ENCODE measurements around the gene MT1X. TPM values are rescaled to one million over a fixed set of nuclear protein-coding genes. Genes with fewer than 3 reads are reported as not detected.
"Not testable (repeated sequence)": the region's sequence is repeated elsewhere in the genome, so short reads cannot be mapped to it uniquely, and the experiment has no call there.

MT1X gene
- total RNA-seq, 2 donors from 2014 or later: 1.5 to 8.8 TPM

- Histone ChIP-seq H3K36me3 (ENCODE audit: control insufficient read depth, insufficient read depth, low read length) (no peaks in the 10 kb centered on the region), H3K9me3 (ENCODE audit: control insufficient read depth, low read length) (no peaks in the 10 kb centered on the region), H3K4me3 (ENCODE audit: low read length) (no peak overlapping the region), H3K27ac (ENCODE audit: low read depth, low read length) (no peak overlapping the region), H3K27me3 (ENCODE audit: control insufficient read depth, insufficient read depth, low read length, poor library complexity, severe bottlenecking) (no peaks in the 10 kb centered on the region), H3K9ac (ENCODE audit: extremely low read depth, low read length, poor library complexity, severe bottlenecking) (no peak overlapping the region), H3K4me1 (ENCODE audit: control insufficient read depth, insufficient read depth, low read length) (no peaks in the 10 kb centered on the region)
- TF ChIP-seq CTCF (conservative IDR thresholded peaks at IDR 0.05): no peak
- Mint-ChIP-seq H3K27ac (no peak overlapping the region), H3K4me1 (peaks cover 5% of the 10 kb centered on the region), H3K4me3 (no peak overlapping the region), H3K27me3 (ENCODE audit: insufficient read depth) (peaks cover 7% of the 10 kb centered on the region), H3K9me3 (no peaks in the 10 kb centered on the region), H3K36me3 (ENCODE audit: low read depth) (no peaks in the 10 kb centered on the region)
- 94 to 100% methylated on average over 1 to 2 of the region's 2 CpGs for WGBS, 2 experiments (ENCODE audit: insufficient coverage in 1 of 2, insufficient read length in 1 of 2)
- no peak for DNase-seq
These were observed 31.5 kb downstream of the MT1X start for GRCh38 chr16:56713794-56714193.

GRCh38 chr16:56715126-56715525 lies 32.9 kb downstream of the MT1X start:
- no peak overlapping the region for H3K4me3 Mint-ChIP-seq

GRCh38 chr16:56716761-56717160 lies 34.5 kb downstream of the MT1X start:
- 89 to 100% methylated on average over 1 to 3 of the region's 3 CpGs for WGBS, 2 experiments (ENCODE audit: insufficient coverage in 1 of 2, insufficient read length in 1 of 2)
- Mint-ChIP-seq H3K9me3 (no peaks in the 10 kb centered on the region), H3K4me1 (no peaks in the 10 kb centered on the region), H3K27ac (no peak overlapping the region), H3K27me3 (ENCODE audit: insufficient read depth) (peaks cover 3% of the 10 kb centered on the region), H3K4me3 (no peak overlapping the region), H3K36me3 (ENCODE audit: low read depth) (no peaks in the 10 kb centered on the region)
- H3K4me3 ChIP-seq (ENCODE audit: low read length): no peak overlapping the region
- H3K27ac ChIP-seq (ENCODE audit: low read depth, low read length): no peak overlapping the region
- no peaks in the 10 kb centered on the region for H3K36me3 ChIP-seq (ENCODE audit: control insufficient read depth, insufficient read depth, low read length)
- no peaks in the 10 kb centered on the region for H3K9me3 ChIP-seq (ENCODE audit: control insufficient read depth, low read length)
- no peaks in the 10 kb centered on the region for H3K27me3 ChIP-seq (ENCODE audit: control insufficient read depth, insufficient read depth, low read length, poor library complexity, severe bottlenecking)
- DNase-seq: no peak
- no peaks in the 10 kb centered on the region for H3K4me1 ChIP-seq (ENCODE audit: control insufficient read depth, insufficient read depth, low read length)
- H3K9ac ChIP-seq (ENCODE audit: extremely low read depth, low read length, poor library complexity, severe bottlenecking): no peak overlapping the region
- TF ChIP-seq CTCF (conservative IDR thresholded peaks at IDR 0.05): no peak

More at GRCh38 chr16:56715126-56715525, 32.9 kb downstream of the MT1X start:
- 89 to 93% methylated on average over 3 to 4 of the region's 4 CpGs for WGBS, 2 experiments (ENCODE audit: insufficient coverage in 1 of 2, insufficient read length in 1 of 2)
- Mint-ChIP-seq H3K36me3 (ENCODE audit: low read depth) (no peaks in the 10 kb centered on the region), H3K4me1 (no peaks in the 10 kb centered on the region), H3K27me3 (ENCODE audit: insufficient read depth) (peaks cover 7% of the 10 kb centered on the region), H3K9me3 (no peaks in the 10 kb centered on the region), H3K27ac (no peak overlapping the region)
- no peak for DNase-seq
- Histone ChIP-seq H3K27ac (ENCODE audit: low read depth, low read length) (no peak overlapping the region), H3K9ac (ENCODE audit: extremely low read depth, low read length, poor library complexity, severe bottlenecking) (no peak overlapping the region), H3K36me3 (ENCODE audit: control insufficient read depth, insufficient read depth, low read length) (no peaks in the 10 kb centered on the region), H3K4me3 (ENCODE audit: low read length) (no peak overlapping the region), H3K4me1 (ENCODE audit: control insufficient read depth, insufficient read depth, low read length) (no peaks in the 10 kb centered on the region), H3K27me3 (ENCODE audit: control insufficient read depth, insufficient read depth, low read length, poor library complexity, severe bottlenecking) (no peaks in the 10 kb centered on the region), H3K9me3 (ENCODE audit: control insufficient read depth, low read length) (no peaks in the 10 kb centered on the region)
- peak; percentile 17 for TF ChIP-seq CTCF (conservative IDR thresholded peaks at IDR 0.05)

GRCh38 chr16:56717532-56717931 lies 35.3 kb downstream of the MT1X start:
- not testable (repeated sequence) for H3K27ac Mint-ChIP-seq; H3K4me3 Mint-ChIP-seq; H3K4me3 ChIP-seq (ENCODE audit: low read length); H3K27ac ChIP-seq (ENCODE audit: low read depth, low read length); DNase-seq; H3K27me3 Mint-ChIP-seq (ENCODE audit: insufficient read depth); H3K9me3 Mint-ChIP-seq; H3K9me3 ChIP-seq (ENCODE audit: control insufficient read depth, low read length); H3K4me1 Mint-ChIP-seq; H3K27me3 ChIP-seq (ENCODE audit: control insufficient read depth, insufficient read depth, low read length, poor library complexity, severe bottlenecking); H3K4me1 ChIP-seq (ENCODE audit: control insufficient read depth, insufficient read depth, low read length); H3K36me3 Mint-ChIP-seq (ENCODE audit: low read depth); H3K36me3 ChIP-seq (ENCODE audit: control insufficient read depth, insufficient read depth, low read length); H3K9ac ChIP-seq (ENCODE audit: extremely low read depth, low read length, poor library complexity, severe bottlenecking)
- 99 to 100% methylated on average over 1 to 2 of the region's 2 CpGs for WGBS, 2 experiments (ENCODE audit: insufficient coverage in 1 of 2, insufficient read length in 1 of 2)

All from endodermal cell (in vitro differentiated cells).